H7 (cell line): ENCODE data around the gene ABLIM2. TPM values are rescaled to one million over a fixed set of nuclear protein-coding genes. Genes with fewer than 3 reads are reported as not detected.

ENCODE experiments used
- DNase-seq: peaks from one replicate; pipeline ENCODE4 v3.0.0; 2012
- H3K27me3 ChIP-seq: 2 replicates; pipeline ENCODE4 v1.6.0; 2011; ENCODE audit warnings: mild to moderate bottlenecking, low read length; ENCODE audit not compliant: control insufficient read depth, insufficient read depth
- H3K36me3 ChIP-seq: replicated peaks from 2 replicates; pipeline ENCODE4 v1.5.1; 2011; ENCODE audit warnings: low read length; ENCODE audit not compliant: control insufficient read depth, insufficient read depth
- H3K4me3 ChIP-seq: 2 replicates; pipeline ENCODE4 v1.5.1; 2011; ENCODE audit warnings: low read depth, mild to moderate bottlenecking, control low read depth, low read length, moderate library complexity; ENCODE audit not compliant: insufficient read depth
- total RNA-seq: library from RNA; depleted of rRNA; stranded (reverse); fragments of >200 nt; shearing (Covaris generic); gene quantifications from 2 replicates; pipeline ENCODE4 v1.2.3, GENCODE V29; 2014

The ABLIM2 gene
- total RNA-seq, 1 experiment from 2014 or later = 1.9 TPM

DNA sequence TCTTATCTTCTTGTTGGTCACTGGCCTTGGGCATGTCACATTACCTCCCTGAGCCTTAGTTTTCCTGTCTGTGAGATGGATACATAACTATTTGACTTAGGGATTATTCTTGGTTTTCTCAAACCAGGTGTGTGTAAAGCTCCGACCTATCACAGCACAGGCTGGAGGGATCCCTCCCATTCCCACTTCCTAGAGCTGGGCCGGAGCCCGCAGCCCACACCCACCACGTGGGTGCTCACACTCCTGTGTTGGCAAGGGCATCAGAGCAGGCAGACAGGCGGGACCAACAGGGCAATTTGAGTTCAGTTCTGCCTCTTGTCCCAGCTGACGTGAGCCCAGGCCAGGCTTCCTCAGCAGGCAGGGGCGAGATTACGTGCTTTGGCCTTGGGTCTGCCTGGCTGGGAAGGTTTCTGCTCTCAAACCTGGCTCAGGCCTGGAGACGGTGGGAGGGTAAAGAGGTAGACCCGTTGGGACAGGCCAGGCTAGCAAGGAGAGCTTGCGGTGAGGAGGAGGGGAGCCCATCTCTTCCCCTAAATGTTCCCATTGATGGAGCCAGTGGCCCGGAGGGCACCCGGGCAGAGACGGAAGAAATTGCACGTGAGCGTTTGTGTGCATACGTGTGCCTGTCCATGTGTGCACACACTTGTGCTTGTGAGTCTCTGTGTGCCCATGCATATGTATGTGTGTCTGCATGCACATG is 39.7 kb upstream of the ABLIM2 start:
- Histone ChIP-seq H3K27me3 (no peaks in the 10 kb centered on the region), H3K36me3 (no peaks in the 10 kb centered on the region), H3K4me3 (no peak overlapping the region)
- no peak for DNase-seq

DNA sequence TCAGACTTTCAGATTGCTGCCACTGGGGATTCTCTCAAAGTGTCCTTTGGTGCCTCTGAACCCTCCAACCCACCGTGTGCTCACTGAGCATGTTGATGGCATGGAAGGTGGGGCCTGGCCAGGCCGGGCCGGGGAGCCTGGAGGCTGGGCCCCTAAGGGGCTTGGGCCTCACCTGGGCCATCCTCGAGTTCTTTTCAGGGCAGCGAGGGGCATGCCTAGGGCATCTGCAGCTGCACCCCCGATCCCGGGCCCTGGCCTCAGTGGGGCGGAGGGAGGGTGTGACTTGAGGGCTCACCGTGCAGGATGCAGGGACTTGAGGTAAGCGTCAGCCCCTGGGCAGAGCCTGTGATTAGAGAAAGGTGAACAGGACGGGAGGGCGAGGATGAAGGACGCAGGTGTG is 38.9 kb upstream of the ABLIM2 start:
- H3K27me3 ChIP-seq = no peaks in the 10 kb centered on the region
- H3K4me3 ChIP-seq = no peak overlapping the region
- no peaks in the 10 kb centered on the region for H3K36me3 ChIP-seq
- no peak for DNase-seq

DNA sequence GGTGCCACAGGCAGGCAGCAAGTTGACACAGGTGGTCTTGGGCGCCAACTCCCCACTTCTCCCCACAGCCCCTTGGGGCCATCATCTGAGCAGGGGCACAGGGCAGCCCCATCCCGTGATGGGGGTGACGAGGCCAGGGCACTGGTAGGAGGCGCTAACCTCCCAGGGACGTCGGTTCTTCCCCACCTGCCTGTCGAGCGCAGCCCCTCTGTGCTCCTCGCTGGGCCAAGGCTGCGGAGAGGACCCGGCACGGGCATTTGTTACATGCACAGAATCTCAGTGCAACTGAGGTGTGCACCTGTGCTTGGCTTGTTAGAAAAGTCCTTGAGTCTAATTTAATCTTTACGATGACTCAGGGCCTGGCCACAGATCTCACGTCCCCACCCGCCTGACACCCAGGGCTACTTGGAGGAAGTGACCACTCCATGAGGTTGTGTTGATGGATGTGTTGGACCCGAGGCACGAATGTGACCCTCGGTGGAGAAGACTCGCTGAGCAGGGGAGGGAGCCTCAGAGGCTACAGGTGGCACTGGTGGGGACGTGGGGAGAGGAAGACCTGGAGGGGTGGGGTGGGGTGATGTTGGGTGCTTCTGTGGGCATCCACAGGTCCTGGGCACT is 37.3 kb upstream of the ABLIM2 start:
- DNase-seq = no peak
- H3K4me3 ChIP-seq = no peak overlapping the region
- H3K36me3 ChIP-seq = no peaks in the 10 kb centered on the region
- H3K27me3 ChIP-seq = no peaks in the 10 kb centered on the region

DNA sequence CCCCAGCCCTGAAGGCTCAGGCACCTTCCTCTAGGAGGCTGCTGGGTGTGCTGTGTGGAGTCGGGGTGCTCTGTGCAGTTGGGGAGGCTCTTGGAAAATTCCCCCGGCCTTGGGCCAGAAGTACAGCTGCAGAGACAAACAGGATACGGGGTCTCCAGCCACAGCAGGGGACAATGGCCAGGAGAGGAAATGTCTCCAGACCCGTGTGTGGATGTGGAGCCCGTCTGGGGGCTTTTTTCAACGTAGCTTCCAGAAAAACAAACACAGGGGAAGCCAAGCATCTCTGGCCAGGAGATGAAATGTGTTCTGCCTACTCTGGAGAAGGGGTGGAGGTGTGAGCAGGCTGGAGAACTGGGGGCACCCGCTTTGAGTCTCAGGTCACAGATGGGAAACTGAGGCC is 36.8 kb upstream of the ABLIM2 start:
- no peaks in the 10 kb centered on the region for H3K27me3 ChIP-seq
- no peak overlapping the region for H3K4me3 ChIP-seq
- no peak for DNase-seq
- H3K36me3 ChIP-seq = no peaks in the 10 kb centered on the region

GRCh38 chr4:8194306-8195242 is 36.0 kb upstream of the ABLIM2 start:
- Histone ChIP-seq H3K4me3 (no peak overlapping the region), H3K36me3 (no peaks in the 10 kb centered on the region), H3K27me3 (no peaks in the 10 kb centered on the region)
- no peak for DNase-seq

- DNase-seq = no peak
- Histone ChIP-seq H3K4me3 (no peak overlapping the region), H3K36me3 (no peaks in the 10 kb centered on the region), H3K27me3 (no peaks in the 10 kb centered on the region)
Measured at GRCh38 chr4:8192748-8193738, 34.4 kb upstream of the ABLIM2 start.

DNA sequence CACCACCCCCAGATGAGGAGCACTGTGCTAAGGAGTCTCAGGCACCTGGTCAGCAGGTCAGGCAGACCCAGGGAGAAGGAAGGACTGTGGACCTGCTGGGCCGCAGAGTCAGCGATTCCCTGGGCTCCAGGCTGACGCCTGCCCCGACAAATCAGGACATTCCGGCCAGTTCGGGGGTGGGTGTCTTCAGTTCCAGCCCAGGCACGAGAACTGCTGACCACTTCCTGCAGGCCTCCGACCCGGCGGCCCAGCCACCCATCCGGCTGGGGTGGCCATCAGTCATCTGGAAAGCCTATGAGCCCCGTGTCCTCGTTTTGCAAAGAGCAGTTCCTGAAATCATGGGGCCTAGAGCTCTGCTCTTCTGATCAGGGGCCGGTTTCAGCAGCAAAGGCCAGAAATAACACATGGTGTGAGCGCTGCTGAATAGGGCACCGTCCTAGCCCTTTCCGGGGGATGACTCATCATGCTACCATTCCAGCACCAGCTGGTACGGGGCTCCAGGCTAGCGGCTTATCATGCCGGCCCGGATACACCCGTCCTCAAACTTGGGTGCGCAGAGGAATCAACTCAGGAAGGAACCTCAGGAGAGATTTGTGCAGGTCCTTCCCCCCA is 32.6 kb upstream of the ABLIM2 start:
- H3K36me3 ChIP-seq = no peaks in the 10 kb centered on the region
- no peak for DNase-seq
- no peak overlapping the region for H3K4me3 ChIP-seq
- H3K27me3 ChIP-seq = no peaks in the 10 kb centered on the region

GRCh38 chr4:8189551-8190466 is 31.2 kb upstream of the ABLIM2 start:
- Histone ChIP-seq H3K36me3 (no peaks in the 10 kb centered on the region), H3K27me3 (no peaks in the 10 kb centered on the region), H3K4me3 (no peak overlapping the region)
- peak; percentile 69 for DNase-seq

GRCh38 chr4:8188743-8189550 is 30.3 kb upstream of the ABLIM2 start:
- Histone ChIP-seq H3K36me3 (no peaks in the 10 kb centered on the region), H3K4me3 (no peak overlapping the region), H3K27me3 (no peaks in the 10 kb centered on the region)
- DNase-seq = peak; percentile 58

DNA sequence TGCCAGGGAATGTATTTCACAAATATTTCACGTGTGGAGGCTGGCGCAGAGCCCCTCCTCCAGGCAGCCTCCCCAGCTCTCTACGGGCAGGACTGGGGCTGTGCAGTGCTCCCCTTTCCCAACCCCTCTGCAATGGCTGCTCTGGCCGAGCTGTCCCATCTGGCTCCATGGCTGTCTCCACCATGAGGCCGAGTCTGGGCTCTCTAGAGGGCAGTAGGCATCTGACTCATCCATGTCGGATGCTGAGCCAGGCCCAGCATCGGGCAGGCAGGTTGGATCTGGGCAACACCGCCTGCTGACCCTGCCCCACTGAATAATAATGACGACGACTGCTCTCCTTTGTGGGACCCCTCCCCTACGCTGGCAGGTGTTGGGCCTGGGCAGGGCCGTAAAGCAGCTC is 29.5 kb upstream of the ABLIM2 start:
- DNase-seq = no peak
- H3K27me3 ChIP-seq = no peaks in the 10 kb centered on the region
- no peak overlapping the region for H3K4me3 ChIP-seq
- H3K36me3 ChIP-seq = no peaks in the 10 kb centered on the region

- H3K4me3 ChIP-seq = no peak overlapping the region
- no peak for DNase-seq
- no peaks in the 10 kb centered on the region for H3K36me3 ChIP-seq
- H3K27me3 ChIP-seq = no peaks in the 10 kb centered on the region
Measured at GRCh38 chr4:8185930-8186329, 27.3 kb upstream of the ABLIM2 start.

GRCh38 chr4:8185295-8185694 is 26.7 kb upstream of the ABLIM2 start:
- Histone ChIP-seq H3K27me3 (no peaks in the 10 kb centered on the region), H3K36me3 (no peaks in the 10 kb centered on the region), H3K4me3 (no peak overlapping the region)
- peak; percentile 51 for DNase-seq
